Measurements from ENCODE around the gene TMEM120B.
"Not testable (repeated sequence)": the region's sequence is repeated elsewhere in the genome, so short reads cannot be mapped to it uniquely, and the experiment has no call there.

DNA sequence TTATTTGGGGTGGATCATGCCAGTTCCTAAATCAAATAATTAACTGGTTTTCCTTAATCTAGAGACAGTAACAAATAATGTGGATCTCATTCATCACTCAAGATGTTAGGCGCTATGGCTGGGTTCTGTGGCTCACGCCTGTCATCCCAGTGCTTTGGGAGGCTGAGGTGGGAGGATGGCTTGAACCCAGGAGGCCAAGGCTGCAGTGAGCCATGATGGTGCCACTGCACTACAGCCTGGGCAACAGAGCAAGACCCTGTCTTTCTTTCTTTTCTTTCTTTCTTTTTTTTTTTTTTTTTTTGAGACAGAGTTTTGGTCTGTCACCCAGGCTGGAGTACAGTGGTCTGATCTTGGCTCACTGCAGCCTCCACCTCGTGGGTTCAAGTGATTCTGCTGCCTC is 19.8 kb upstream of the TMEM120B start:
- TF ChIP-seq, protein P1, sequence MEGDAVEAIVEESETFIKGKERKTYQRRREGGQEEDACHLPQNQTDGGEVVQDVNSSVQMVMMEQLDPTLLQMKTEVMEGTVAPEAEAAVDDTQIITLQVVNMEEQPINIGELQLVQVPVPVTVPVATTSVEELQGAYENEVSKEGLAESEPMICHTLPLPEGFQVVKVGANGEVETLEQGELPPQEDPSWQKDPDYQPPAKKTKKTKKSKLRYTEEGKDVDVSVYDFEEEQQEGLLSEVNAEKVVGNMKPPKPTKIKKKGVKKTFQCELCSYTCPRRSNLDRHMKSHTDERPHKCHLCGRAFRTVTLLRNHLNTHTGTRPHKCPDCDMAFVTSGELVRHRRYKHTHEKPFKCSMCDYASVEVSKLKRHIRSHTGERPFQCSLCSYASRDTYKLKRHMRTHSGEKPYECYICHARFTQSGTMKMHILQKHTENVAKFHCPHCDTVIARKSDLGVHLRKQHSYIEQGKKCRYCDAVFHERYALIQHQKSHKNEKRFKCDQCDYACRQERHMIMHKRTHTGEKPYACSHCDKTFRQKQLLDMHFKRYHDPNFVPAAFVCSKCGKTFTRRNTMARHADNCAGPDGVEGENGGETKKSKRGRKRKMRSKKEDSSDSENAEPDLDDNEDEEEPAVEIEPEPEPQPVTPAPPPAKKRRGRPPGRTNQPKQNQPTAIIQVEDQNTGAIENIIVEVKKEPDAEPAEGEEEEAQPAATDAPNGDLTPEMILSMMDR (IDR thresholded peaks at IDR 0.05): not testable (repeated sequence)
- not testable (repeated sequence) for TF ChIP-seq POLR2A (IDR thresholded peaks at IDR 0.05); EP300 (IDR thresholded peaks at IDR 0.05; ENCODE audit: low read depth); POLR2AphosphoS5 (IDR thresholded peaks at IDR 0.05)

All from transverse colon (tissue), 4 donors.